ENCODE measurements around the gene CDC14A.

DNA sequence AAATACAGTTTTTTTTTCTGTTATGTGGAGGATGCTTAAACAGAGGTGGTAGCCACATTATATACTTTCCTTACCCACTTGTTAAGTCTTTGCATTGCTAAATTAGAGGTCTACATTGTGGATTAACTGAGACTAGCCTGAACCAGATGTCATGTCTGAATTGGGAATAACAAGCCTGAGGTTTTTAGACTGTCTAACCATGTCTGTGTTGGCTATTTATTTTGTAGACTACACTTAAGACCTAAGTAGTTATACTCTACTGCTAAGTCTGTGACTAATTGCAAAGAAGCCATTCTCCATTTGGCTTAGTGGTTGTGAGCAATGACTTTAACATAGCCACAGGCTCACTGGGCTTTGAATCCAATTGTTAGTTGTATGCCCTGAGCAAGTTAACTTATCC lies 45.4 kb downstream of the CDC14A start:
- TF ChIP-seq, protein P1, sequence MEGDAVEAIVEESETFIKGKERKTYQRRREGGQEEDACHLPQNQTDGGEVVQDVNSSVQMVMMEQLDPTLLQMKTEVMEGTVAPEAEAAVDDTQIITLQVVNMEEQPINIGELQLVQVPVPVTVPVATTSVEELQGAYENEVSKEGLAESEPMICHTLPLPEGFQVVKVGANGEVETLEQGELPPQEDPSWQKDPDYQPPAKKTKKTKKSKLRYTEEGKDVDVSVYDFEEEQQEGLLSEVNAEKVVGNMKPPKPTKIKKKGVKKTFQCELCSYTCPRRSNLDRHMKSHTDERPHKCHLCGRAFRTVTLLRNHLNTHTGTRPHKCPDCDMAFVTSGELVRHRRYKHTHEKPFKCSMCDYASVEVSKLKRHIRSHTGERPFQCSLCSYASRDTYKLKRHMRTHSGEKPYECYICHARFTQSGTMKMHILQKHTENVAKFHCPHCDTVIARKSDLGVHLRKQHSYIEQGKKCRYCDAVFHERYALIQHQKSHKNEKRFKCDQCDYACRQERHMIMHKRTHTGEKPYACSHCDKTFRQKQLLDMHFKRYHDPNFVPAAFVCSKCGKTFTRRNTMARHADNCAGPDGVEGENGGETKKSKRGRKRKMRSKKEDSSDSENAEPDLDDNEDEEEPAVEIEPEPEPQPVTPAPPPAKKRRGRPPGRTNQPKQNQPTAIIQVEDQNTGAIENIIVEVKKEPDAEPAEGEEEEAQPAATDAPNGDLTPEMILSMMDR (IDR thresholded peaks at IDR 0.05; ENCODE audit: low read depth, low read length, poor library complexity, severe bottlenecking): no peak
- TF ChIP-seq EZH2phosphoT487 (IDR thresholded peaks at IDR 0.05; ENCODE audit: borderline replicate concordance, low read length): no peak

All from DOHH2 (cell line).